Tibial nerve (tissue), 3 donors: ENCODE data around the gene DNASE1L2.

Experiments used
- CTCF ChIP-seq, 5 experiments: fragments of 200-600 bp in 3 of 5; fragments of 450-650 bp in 2 of 5; sonication (generic) in 3 of 5; IDR thresholded peaks; one replicate each; pipeline ENCODE4 v1.5.1; 2016 to 2019; ENCODE audit warnings: antibody characterized with exemption in 5 of 5, mild to moderate bottlenecking in 3 of 5, moderate library complexity in 2 of 5
- POLR2A ChIP-seq, 2 donors: fragments of 450-650 bp; IDR thresholded peaks; one replicate each; pipeline ENCODE4 v1.6.1; 2017; ENCODE audit warnings: antibody characterized with exemption in 2 of 2, mild to moderate bottlenecking in 2 of 2, moderate library complexity in 2 of 2

GRCh38 chr16:2223942-2224486 is 12.2 kb upstream of the DNASE1L2 start:
- TF ChIP-seq CTCF (IDR thresholded peaks at IDR 0.05) (no peak), POLR2A (IDR thresholded peaks at IDR 0.05) (no peak)
